SK-N-SH treated with all-trans-retinoic acid at 6 μM for 48 hours (cell line): Measurements from ENCODE around the gene MOK.

Source experiments
- ATAC-seq: fragments of 200-7000 bp; cut with Tn5 transposase; 3 replicates; pipeline ENCODE4 v1.9.1; 2020; ENCODE audit warnings: mild to moderate bottlenecking, moderate library complexity
- BACH2 ChIP-seq: fragments of 250-450 bp; sonication (Bioruptor Pico); IDR thresholded peaks from 2 replicates; pipeline ENCODE4 v1.9.0; 2021; ENCODE audit warnings: mild to moderate bottlenecking, borderline replicate concordance
- CREB5 ChIP-seq: fragments of 250-450 bp; sonication (Bioruptor Pico); IDR thresholded peaks from 2 replicates; pipeline ENCODE4 v1.5.1; 2020; ENCODE audit warnings: low read depth, mild to moderate bottlenecking, moderate library complexity
- CSRNP3 ChIP-seq: fragments of 250-450 bp; sonication (Bioruptor Pico); IDR thresholded peaks from 2 replicates; pipeline ENCODE4 v1.5.1; 2021; ENCODE audit warnings: mild to moderate bottlenecking, moderate library complexity
- ESRRG ChIP-seq: fragments of 250-450 bp; sonication (Bioruptor Pico); IDR thresholded peaks from 2 replicates; pipeline ENCODE4 v1.6.1; 2021; ENCODE audit warnings: mild to moderate bottlenecking
- GLIS3 ChIP-seq: fragments of 250-450 bp; sonication (Bioruptor Pico); IDR thresholded peaks from 2 replicates; pipeline ENCODE4 v1.5.0; 2020; ENCODE audit warnings: mild to moderate bottlenecking, moderate library complexity
- ISL1 ChIP-seq: fragments of 250-450 bp; sonication (Bioruptor Pico); IDR thresholded peaks from 2 replicates; pipeline ENCODE4 v2.1.2; 2022; ENCODE audit warnings: mild to moderate bottlenecking, moderate library complexity
- OSR1 ChIP-seq: fragments of 250-450 bp; sonication (Bioruptor Pico); IDR thresholded peaks from 2 replicates; pipeline ENCODE4 v1.8.0; 2022; ENCODE audit warnings: moderate library complexity, mild to moderate bottlenecking, inconsistent platforms
- PATZ1 ChIP-seq: fragments of 250-450 bp; sonication (Bioruptor Pico); IDR thresholded peaks from 2 replicates; pipeline ENCODE4 v1.8.0; 2020; ENCODE audit warnings: mild to moderate bottlenecking, moderate library complexity, borderline replicate concordance
- POU6F1 ChIP-seq: fragments of 250-450 bp; sonication (Bioruptor Pico); IDR thresholded peaks from 2 replicates; pipeline ENCODE4 v1.8.0; 2021; ENCODE audit warnings: low read depth, mild to moderate bottlenecking, moderate library complexity, borderline replicate concordance
- PPARA ChIP-seq: fragments of 250-450 bp; sonication (Bioruptor Pico); IDR thresholded peaks from 2 replicates; pipeline ENCODE4 v1.5.0; 2020; ENCODE audit warnings: mild to moderate bottlenecking, borderline replicate concordance
- RARB ChIP-seq: fragments of 250-450 bp; sonication (Bioruptor Pico); IDR thresholded peaks from 2 replicates; pipeline ENCODE4 v1.8.0; 2021; ENCODE audit warnings: mild to moderate bottlenecking, moderate library complexity
- SNAI2 ChIP-seq: fragments of 250-450 bp; sonication (Bioruptor Pico); IDR thresholded peaks from 2 replicates; pipeline ENCODE4 v1.5.0; 2020; ENCODE audit warnings: mild to moderate bottlenecking, moderate library complexity
- TCF4 ChIP-seq: fragments of 250-450 bp; sonication (Bioruptor Pico); IDR thresholded peaks from 2 replicates; pipeline ENCODE4 v1.8.0; 2021; ENCODE audit warnings: mild to moderate bottlenecking, moderate library complexity, borderline replicate concordance
- TOX ChIP-seq: fragments of 250-450 bp; sonication (Bioruptor Pico); IDR thresholded peaks from 2 replicates; pipeline ENCODE4 v1.8.0; 2021; ENCODE audit warnings: mild to moderate bottlenecking, moderate library complexity, borderline replicate concordance
- TSHZ2 ChIP-seq: fragments of 250-450 bp; sonication (Bioruptor Pico); IDR thresholded peaks from 2 replicates; pipeline ENCODE4 v1.5.0; 2020; ENCODE audit warnings: mild to moderate bottlenecking, moderate library complexity
- ZC3H10 ChIP-seq: fragments of 250-450 bp; sonication (Bioruptor Pico); IDR thresholded peaks from 2 replicates; pipeline ENCODE4 v1.5.1; 2021; ENCODE audit warnings: mild to moderate bottlenecking, moderate library complexity
- ZFP3 ChIP-seq: fragments of 250-450 bp; sonication (Bioruptor Pico); IDR thresholded peaks from 2 replicates; pipeline ENCODE4 v1.5.0; 2020; ENCODE audit warnings: mild to moderate bottlenecking, moderate library complexity
- ZFP30 ChIP-seq: fragments of 450-650 bp; formaldehyde crosslinking; IDR thresholded peaks from 2 replicates; pipeline ENCODE4 v1.5.0; 2022; ENCODE audit warnings: mild to moderate bottlenecking, moderate library complexity
- ZNF8 ChIP-seq: fragments of 450-650 bp; formaldehyde crosslinking; IDR thresholded peaks from 2 replicates; pipeline ENCODE4 v1.5.0; 2020; ENCODE audit warnings: mild to moderate bottlenecking, moderate library complexity

MOK gene

GRCh38 chr14:102233081-102233480 is 71.9 kb downstream of the MOK start:
- no peak for TF ChIP-seq PPARA
- no peak for TF ChIP-seq ISL1 (CRISPR knock-in tag)
- no peak for TF ChIP-seq BACH2 (CRISPR knock-in tag)
- TF ChIP-seq PATZ1 (CRISPR knock-in tag), result no peak
- no peak for TF ChIP-seq OSR1 (CRISPR knock-in tag)

GRCh38 chr14:102232348-102232625 is 72.7 kb downstream of the MOK start:
- TF ChIP-seq TCF4 (CRISPR knock-in tag) (no peak), CREB5 (CRISPR knock-in tag) (no peak), ISL1 (CRISPR knock-in tag) (no peak), ZFP30 (no peak), ZNF8 (CRISPR knock-in tag) (no peak), PATZ1 (CRISPR knock-in tag) (no peak), ZFP3 (CRISPR knock-in tag) (no peak), BACH2 (CRISPR knock-in tag) (no peak), TSHZ2 (CRISPR knock-in tag) (no peak), GLIS3 (CRISPR knock-in tag) (no peak), PPARA (no peak), CSRNP3 (CRISPR knock-in tag) (no peak), ESRRG (CRISPR knock-in tag) (no peak), OSR1 (CRISPR knock-in tag) (no peak), POU6F1 (CRISPR knock-in tag) (no peak), RARB (CRISPR knock-in tag) (no peak), TOX (no peak), SNAI2 (CRISPR knock-in tag) (no peak), ZC3H10 (no peak)
- no peak for ATAC-seq

More at GRCh38 chr14:102233081-102233480, 71.9 kb downstream of the MOK start:
- ATAC-seq, result no peak
